Measurements from ENCODE around the gene SLC17A3.

- TF ChIP-seq CTCF (IDR thresholded peaks at IDR 0.05) = no peak
- TF ChIP-seq POLR2A (IDR thresholded peaks at IDR 0.05) = no peak
Observed at GRCh38 chr6:25868436-25869183, 5.4 kb downstream of the SLC17A3 start.

Data from uterus (tissue), 2 donors.